H1 (cell line): ENCODE measurements around the gene RGS21. TPM values are rescaled to one million over a fixed set of nuclear protein-coding genes. Genes with fewer than 3 reads are reported as not detected.

Source experiments
- CTCF ChIA-PET: fragments of 300-600 bp; sonication (Branson Sonifier 250); formaldehyde crosslinking; loops from one replicate; lab custom pipeline; 2021; ENCODE audit not compliant: partially characterized antibody; lab: Charles Lee
- POLR2A ChIA-PET: fragments of 300-600 bp; sonication (Branson Sonifier 250); formaldehyde crosslinking; loops from one replicate; lab custom pipeline; 2021; ENCODE audit warnings: inconsistent platforms; ENCODE audit not compliant: partially characterized antibody; lab: Charles Lee
- DNase-seq, 2 experiments: peaks; one replicate each; pipeline versions ENCODE4 v3.0.0 to v3.0.0-alpha.2; 2010 to 2022; ENCODE audit warnings: low spot score in 2 of 2, low read depth in 1 of 2, mixed read lengths in 1 of 2
- FAIRE-seq: peaks from 2 replicates; lab custom pipeline; 2011; peaks lifted over from hg19 to GRCh38; lab: Jason Lieb, UNC
- H2AFZ ChIP-seq: 2 replicates; pipeline ENCODE4 v1.8.1; 2012; ENCODE audit warnings: low read length, inconsistent platforms
- H2AK5ac ChIP-seq: 2 replicates; pipeline ENCODE4 v1.6.1; 2013; ENCODE audit warnings: low read depth, low read length
- H2BK120ac ChIP-seq: replicated peaks from 2 replicates; pipeline ENCODE3; 2013; ENCODE audit warnings: low read depth, low read length, inconsistent platforms
- H2BK12ac ChIP-seq: 2 replicates; pipeline ENCODE4 v1.6.1; 2013; ENCODE audit warnings: low read depth, low read length
- H2BK15ac ChIP-seq: 2 replicates; pipeline ENCODE4 v1.6.1; 2013; ENCODE audit warnings: low read length
- H2BK20ac ChIP-seq: 2 replicates; pipeline ENCODE4 v1.6.1; 2013; ENCODE audit warnings: low read length
- H2BK5ac ChIP-seq: 2 replicates; pipeline ENCODE4 v1.6.1; 2013; ENCODE audit warnings: low read depth, low read length
- H3K14ac ChIP-seq: 2 replicates; pipeline ENCODE4 v1.6.1; 2013; ENCODE audit warnings: inconsistent platforms; ENCODE audit not compliant: insufficient read length
- H3K18ac ChIP-seq: 2 replicates; pipeline ENCODE4 v1.6.1; 2013; ENCODE audit warnings: low read length; ENCODE audit errors: extremely low read depth
- H3K23ac ChIP-seq: 2 replicates; pipeline ENCODE4 v1.6.1; 2013; ENCODE audit warnings: inconsistent platforms; ENCODE audit not compliant: insufficient read length
- H3K23me2 ChIP-seq: 2 replicates; pipeline ENCODE4 v1.6.1; 2013; ENCODE audit warnings: low read depth, low read length
- H3K27ac ChIP-seq: 2 replicates; pipeline ENCODE4 v1.6.1; 2011; ENCODE audit warnings: low read depth, low read length, inconsistent platforms
- H3K27me3 ChIP-seq, 4 experiments: replicated peaks in 1 of 4; 1 replicate in 1 of 4; 2 replicates in 3 of 4; pipeline versions ENCODE4 v1.6.1 to v1.8.1; 2011 to 2013; ENCODE audit warnings: low read length in 3 of 4, mild to moderate bottlenecking in 3 of 4, inconsistent platforms in 2 of 4, mixed read lengths in 2 of 4, moderate library complexity in 1 of 4; ENCODE audit not compliant: control insufficient read depth in 3 of 4, insufficient read depth in 3 of 4; ENCODE audit errors: extremely low read depth in 1 of 4
- H3K36me3 ChIP-seq, 4 experiments: 2 replicates each; pipeline versions ENCODE4 v1.6.1 to v1.8.1; 2011 to 2013; ENCODE audit warnings: mild to moderate bottlenecking in 4 of 4, low read length in 3 of 4, moderate library complexity in 2 of 4, control low read depth in 1 of 4, inconsistent platforms in 1 of 4; ENCODE audit not compliant: insufficient read depth in 4 of 4, control insufficient read depth in 2 of 4
- H3K4ac ChIP-seq: replicated peaks from 2 replicates; pipeline ENCODE3; 2013; ENCODE audit warnings: low read length, low read depth, mixed read lengths, inconsistent platforms; ENCODE audit not compliant: insufficient read length
- H3K4me1 ChIP-seq, 4 experiments: replicated peaks in 1 of 4; 1 replicate in 1 of 4; 2 replicates in 3 of 4; pipeline versions ENCODE4 v1.6.1 to v1.8.1; 2011 to 2013; ENCODE audit warnings: low read length in 3 of 4, inconsistent platforms in 2 of 4, mixed read lengths in 1 of 4; ENCODE audit not compliant: insufficient read depth in 4 of 4, control insufficient read depth in 3 of 4
- H3K4me2 ChIP-seq, 2 experiments: 2 replicates each; pipeline versions ENCODE4 v1.6.1 to v1.8.1; 2011 to 2013; ENCODE audit warnings: low read depth in 2 of 2, low read length in 2 of 2, control low read depth in 1 of 2, inconsistent platforms in 1 of 2, mild to moderate bottlenecking in 1 of 2; ENCODE audit not compliant: insufficient read depth in 1 of 2
- H3K4me3 ChIP-seq, 4 experiments: fragments of 200-600, 300-600 bp in 1 of 4; sonication (generic), shearing (Covaris generic), sonication (Bioruptor Twin) in 1 of 4; 2 replicates each; pipeline versions ENCODE4 v1.5.1 to v1.8.1; 2011 to 2016; ENCODE audit warnings: low read length in 4 of 4, low read depth in 3 of 4, control low read depth in 2 of 4, inconsistent platforms in 2 of 4, mild to moderate bottlenecking in 2 of 4, mixed read lengths in 1 of 4, moderate library complexity in 1 of 4; ENCODE audit not compliant: insufficient read depth in 2 of 4; ENCODE audit errors: extremely low read depth in 1 of 4
- H3K56ac ChIP-seq: replicated peaks from 2 replicates; pipeline ENCODE3; 2013; ENCODE audit warnings: low read depth, mild to moderate bottlenecking, mixed read lengths, low read length, inconsistent platforms; ENCODE audit not compliant: insufficient read length
- H3K79me1 ChIP-seq: 2 replicates; pipeline ENCODE4 v1.6.1; 2013; ENCODE audit warnings: low read depth, low read length, control low read depth
- H3K79me2 ChIP-seq, 2 experiments: 2 replicates each; pipeline versions ENCODE4 v1.6.1 to v1.8.1; 2012 to 2013; ENCODE audit warnings: low read length in 2 of 2, mild to moderate bottlenecking in 2 of 2, inconsistent platforms in 1 of 2; ENCODE audit not compliant: insufficient read depth in 2 of 2, control insufficient read depth in 1 of 2
- H3K9ac ChIP-seq, 4 experiments: replicated peaks in 1 of 4; 1 replicate in 1 of 4; 2 replicates in 3 of 4; pipeline versions ENCODE4 v1.6.1 to v1.8.1; 2011 to 2013; ENCODE audit warnings: low read depth in 3 of 4, low read length in 3 of 4, control low read depth in 2 of 4, mild to moderate bottlenecking in 2 of 4, moderate library complexity in 2 of 4, inconsistent platforms in 1 of 4; ENCODE audit errors: extremely low read depth in 1 of 4
- H3K9me3 ChIP-seq, 2 experiments: 2 replicates each; pipeline versions ENCODE4 v1.6.1 to v1.8.1; 2012 to 2013; ENCODE audit warnings: mild to moderate bottlenecking in 2 of 2, moderate library complexity in 2 of 2, control low read depth in 1 of 2, inconsistent platforms in 1 of 2, low read depth in 1 of 2, low read length in 1 of 2, mixed read lengths in 1 of 2; ENCODE audit not compliant: insufficient read depth in 2 of 2
- H4K20me1 ChIP-seq, 2 experiments: replicated peaks in 1 of 2; 2 replicates each; pipeline versions ENCODE3 to v1.8.1; 2011 to 2013; ENCODE audit warnings: inconsistent platforms in 2 of 2, low read length in 2 of 2, mild to moderate bottlenecking in 1 of 2; ENCODE audit not compliant: insufficient read depth in 2 of 2, control insufficient read depth in 1 of 2
- H4K5ac ChIP-seq: 2 replicates; pipeline ENCODE4 v1.6.1; 2013; ENCODE audit warnings: low read length, low read depth, mixed read lengths, inconsistent platforms; ENCODE audit not compliant: insufficient read length
- H4K8ac ChIP-seq: 2 replicates; pipeline ENCODE4 v1.8.0; 2013; ENCODE audit warnings: mild to moderate bottlenecking, moderate library complexity, low read length, inconsistent platforms; ENCODE audit not compliant: insufficient read depth; ENCODE audit errors: extremely low read depth
- H4K91ac ChIP-seq: replicated peaks from 2 replicates; pipeline ENCODE3; 2013; ENCODE audit warnings: low read length, mixed read lengths, inconsistent platforms; ENCODE audit not compliant: insufficient read length
- CEBPB ChIP-seq: IDR thresholded peaks from 2 replicates; pipeline ENCODE4 v1.6.1; 2012; ENCODE audit warnings: low read depth, low read length
- CTBP2 ChIP-seq: IDR thresholded peaks from 2 replicates; pipeline ENCODE4 v1.7.0; 2011; ENCODE audit warnings: borderline replicate concordance, mild to moderate bottlenecking, moderate library complexity, mixed read lengths, low read length; ENCODE audit not compliant: insufficient read depth, insufficient read length
- GABPA ChIP-seq: IDR thresholded peaks from 2 replicates; pipeline ENCODE4 v1.6.1; 2011; ENCODE audit warnings: mild to moderate bottlenecking, low read length, moderate library complexity, borderline replicate concordance; ENCODE audit not compliant: insufficient read depth
- GTF2F1 ChIP-seq: IDR thresholded peaks from 2 replicates; pipeline ENCODE4 v1.6.1; 2012; ENCODE audit warnings: low read depth, low read length, improper control_type of control experiment, borderline replicate concordance
- JUN ChIP-seq: IDR thresholded peaks from 2 replicates; pipeline ENCODE4 v1.6.1; 2011; ENCODE audit warnings: low read depth, mild to moderate bottlenecking, improper control_type of control experiment, low read length
- POU5F1 ChIP-seq: IDR thresholded peaks from 2 replicates; pipeline ENCODE4 v1.6.1; 2011; ENCODE audit warnings: low read depth, mild to moderate bottlenecking, low read length, moderate library complexity
- SP4 ChIP-seq: IDR thresholded peaks from 2 replicates; pipeline ENCODE4 v1.6.1; 2012; ENCODE audit warnings: low read length, inconsistent platforms
- TEAD4 ChIP-seq: IDR thresholded peaks from 2 replicates; pipeline ENCODE4 v1.6.1; 2012; ENCODE audit warnings: low read depth, low read length, inconsistent platforms, mixed read lengths
- WGBS, 2 experiments: shearing (Covaris generic) in 1 of 2; methylation state at CpG; one replicate each; pipeline versions ENCODE4 v1.1.6 to v1.1.7; 2013 to 2015; ENCODE audit warnings: low lambda C conversion rate in 2 of 2, mixed read lengths in 2 of 2, inconsistent platforms in 1 of 2, low coverage in 1 of 2, missing lambda C conversion rate in 1 of 2; ENCODE audit not compliant: insufficient replicate concordance in 2 of 2, insufficient coverage in 1 of 2, insufficient read length in 1 of 2; ENCODE audit errors: extremely low coverage in 1 of 2, missing lambda C conversion rate in 1 of 2; 5-methylcytosine and 5-hydroxymethylcytosine counted together
- polyA plus RNA-seq, 7 experiments: library from polyadenylated mRNA; depleted of rRNA in 3 of 7; stranded (reverse) in 5 of 7; unstranded in 2 of 7; fragments of >200 nt in 5 of 7; fragments of 200-250 nt in 2 of 7; gene quantifications; 1 replicate in 5 of 7; 2 replicates in 1 of 7; 4 replicates in 1 of 7; pipeline versions ENCODE4 v1.2.1 to v1.2.3, GENCODE V29; 2011 to 2013; ENCODE audit warnings: missing spikeins in 2 of 7, mixed read lengths in 2 of 7
- total RNA-seq: library from RNA; stranded (reverse); fragmentation: NEBNext Ultra II Directional; extraction: Animal tissue kit (Norgen Biotek cat#: 25700); gene quantifications from 2 replicates; pipeline ENCODE4 v1.2.1, GENCODE V29; 2021
- TF ChIP-seq, protein P1 (sequence below): IDR thresholded peaks from 2 replicates; pipeline ENCODE4 v1.6.1; 2011; ENCODE audit warnings: low read depth, mild to moderate bottlenecking, low read length; ENCODE audit not compliant: insufficient read depth
- TF ChIP-seq, protein P2 (sequence below), 3 experiments: IDR thresholded peaks; 1 replicate in 2 of 3; 2 replicates in 1 of 3; pipeline versions ENCODE4 v1.5.1 to v1.6.1; 2011; ENCODE audit warnings: low read length in 3 of 3, mild to moderate bottlenecking in 3 of 3, inconsistent platforms in 2 of 3, low read depth in 1 of 3, moderate library complexity in 1 of 3; ENCODE audit not compliant: insufficient read depth in 1 of 3; ENCODE audit errors: control extremely low read depth in 1 of 3

RGS21 gene
- total and polyA plus RNA-seq, 2 of the 8 experiments (the other 6 are each of a cell fraction or from before 2014, with no cell fraction given): not detected

DNA sequence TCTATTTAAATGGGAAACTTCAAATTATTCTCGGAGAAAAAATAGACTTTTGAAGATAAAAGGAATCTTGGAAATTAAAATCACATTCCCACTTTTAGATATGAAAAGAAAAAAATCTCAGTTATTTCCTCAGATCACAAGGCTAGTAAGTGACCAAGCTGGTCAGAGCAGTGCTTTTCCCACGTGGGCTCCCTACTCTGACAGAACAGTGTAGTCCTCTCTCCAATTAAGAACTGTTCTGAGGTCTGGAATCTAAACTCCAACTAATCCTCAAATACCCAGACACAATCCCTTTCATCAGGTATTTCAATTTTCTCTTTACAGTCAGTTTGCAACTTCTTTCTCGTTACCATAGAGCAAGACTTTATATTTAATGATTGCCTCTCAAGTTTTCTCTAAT, 50.6 kb downstream of the RGS21 start:
- no peak overlapping the region for H3K18ac ChIP-seq
- no peaks in the 10 kb centered on the region for H3K79me2 ChIP-seq
- no peak overlapping the region for H2BK15ac ChIP-seq
- H3K36me3 ChIP-seq: no peaks in the 10 kb centered on the region
- H3K9me3 ChIP-seq: no peaks in the 10 kb centered on the region
- no peak overlapping the region for H2AFZ ChIP-seq
- H3K4me1 ChIP-seq: no peaks in the 10 kb centered on the region
- no peak overlapping the region for H3K9ac ChIP-seq
- H2BK5ac ChIP-seq: no peak overlapping the region
- no peak overlapping the region for H3K23ac ChIP-seq
- H3K27me3 ChIP-seq: no peaks in the 10 kb centered on the region
- no peak overlapping the region for H3K4me3 ChIP-seq
- H3K79me1 ChIP-seq: no peaks in the 10 kb centered on the region
- H3K56ac ChIP-seq: no peak overlapping the region
- WGBS, 2 experiments: 64% methylated on average over 3 of the region's 3 CpGs; no CpG with 5 or more reads in 1 of the 2 experiments
- no peak overlapping the region for H2BK120ac ChIP-seq
- H4K8ac ChIP-seq: no peak overlapping the region
- FAIRE-seq: no peak
- ChIA-PET CTCF (interaction anchor here (0.7 kb wide), 1 partner anchor 11 kb away, joined by 3 read pairs; no protein-coding TSS in a partner anchor), POLR2A (no interaction called here)
- no peak overlapping the region for H2BK20ac ChIP-seq
- H4K20me1 ChIP-seq: no peaks in the 10 kb centered on the region
- no peak for DNase-seq
- no peak overlapping the region for H2BK12ac ChIP-seq
- no peak overlapping the region for H4K5ac ChIP-seq
- no peak overlapping the region for H2AK5ac ChIP-seq
- no peak overlapping the region for H4K91ac ChIP-seq
- H3K23me2 ChIP-seq: no peaks in the 10 kb centered on the region
- H3K14ac ChIP-seq: no peak overlapping the region
- H3K4me2 ChIP-seq: no peak overlapping the region
- H3K27ac ChIP-seq: no peak overlapping the region
- no peak overlapping the region for H3K4ac ChIP-seq
- no peak for TF ChIP-seq POU5F1
- TF ChIP-seq GABPA: no peak
- no peak for TF ChIP-seq JUN
- TF ChIP-seq, protein P1, sequence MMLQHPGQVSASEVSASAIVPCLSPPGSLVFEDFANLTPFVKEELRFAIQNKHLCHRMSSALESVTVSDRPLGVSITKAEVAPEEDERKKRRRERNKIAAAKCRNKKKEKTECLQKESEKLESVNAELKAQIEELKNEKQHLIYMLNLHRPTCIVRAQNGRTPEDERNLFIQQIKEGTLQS: no peak
- no peak for TF ChIP-seq GTF2F1
- no peak for TF ChIP-seq CEBPB
- TF ChIP-seq TEAD4: no peak
- TF ChIP-seq CTBP2: no peak
- TF ChIP-seq SP4: no peak
- TF ChIP-seq, protein P2, sequence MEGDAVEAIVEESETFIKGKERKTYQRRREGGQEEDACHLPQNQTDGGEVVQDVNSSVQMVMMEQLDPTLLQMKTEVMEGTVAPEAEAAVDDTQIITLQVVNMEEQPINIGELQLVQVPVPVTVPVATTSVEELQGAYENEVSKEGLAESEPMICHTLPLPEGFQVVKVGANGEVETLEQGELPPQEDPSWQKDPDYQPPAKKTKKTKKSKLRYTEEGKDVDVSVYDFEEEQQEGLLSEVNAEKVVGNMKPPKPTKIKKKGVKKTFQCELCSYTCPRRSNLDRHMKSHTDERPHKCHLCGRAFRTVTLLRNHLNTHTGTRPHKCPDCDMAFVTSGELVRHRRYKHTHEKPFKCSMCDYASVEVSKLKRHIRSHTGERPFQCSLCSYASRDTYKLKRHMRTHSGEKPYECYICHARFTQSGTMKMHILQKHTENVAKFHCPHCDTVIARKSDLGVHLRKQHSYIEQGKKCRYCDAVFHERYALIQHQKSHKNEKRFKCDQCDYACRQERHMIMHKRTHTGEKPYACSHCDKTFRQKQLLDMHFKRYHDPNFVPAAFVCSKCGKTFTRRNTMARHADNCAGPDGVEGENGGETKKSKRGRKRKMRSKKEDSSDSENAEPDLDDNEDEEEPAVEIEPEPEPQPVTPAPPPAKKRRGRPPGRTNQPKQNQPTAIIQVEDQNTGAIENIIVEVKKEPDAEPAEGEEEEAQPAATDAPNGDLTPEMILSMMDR (IDR thresholded peaks at IDR 0.05; ENCODE audit: control extremely low read depth in 1 of 3, insufficient read depth in 1 of 3, low read depth in 1 of 3, low read length in 3 of 3): no peak
